Cardiac muscle cell (in vitro differentiated cells and primary cell): ENCODE data around the gene SERPINB4. TPM values are rescaled to one million over a fixed set of nuclear protein-coding genes. Genes with fewer than 3 reads are reported as not detected.
"Not testable (repeated sequence)": the region's sequence is repeated elsewhere in the genome, so short reads cannot be mapped to it uniquely, and the experiment has no call there.

Experiments used
- DNase-seq, 2 donors: peaks; one replicate each; pipeline versions ENCODE4 v3.0.0 to v3.0.0-alpha.2; 2010 to 2017; ENCODE audit warnings: low read depth in 1 of 2, low spot score in 1 of 2
- H3K27ac ChIP-seq: fragments of 200-600 bp; sonication (generic); 2 replicates; pipeline ENCODE4 v1.5.1; 2016
- H3K27me3 ChIP-seq: fragments of 200-600 bp; sonication (generic); 2 replicates; pipeline ENCODE4 v1.6.0; 2016; ENCODE audit warnings: control low read depth
- H3K36me3 ChIP-seq: fragments of 200-600 bp; sonication (generic); 2 replicates; pipeline ENCODE4 v1.5.1; 2016; ENCODE audit warnings: control low read depth
- H3K4me1 ChIP-seq: fragments of 200-600 bp; sonication (generic); 2 replicates; pipeline ENCODE4 v1.8.1; 2017; ENCODE audit warnings: low read depth, mild to moderate bottlenecking, mixed run types
- H3K4me3 ChIP-seq: fragments of 200-600 bp; sonication (generic); 2 replicates; pipeline ENCODE4 v1.5.1; 2016; ENCODE audit warnings: mild to moderate bottlenecking
- H3K9me3 ChIP-seq: fragments of 200-600 bp; sonication (generic); 2 replicates; pipeline ENCODE4 v1.5.1; 2017; ENCODE audit warnings: low read depth, mild to moderate bottlenecking, control low read depth
- polyA plus RNA-seq: library from polyadenylated mRNA; unstranded; fragments of >200 nt; fragmentation: Nextera tagmentation; extraction: Ambion mirVana; gene quantifications from 2 replicates; pipeline ENCODE4 v1.2.1, GENCODE V29; 2016
- total RNA-seq: library from RNA; depleted of rRNA; stranded (reverse); fragments of >200 nt; gene quantifications from 2 replicates; pipeline ENCODE4 v1.2.3, GENCODE V29; 2016
- TF ChIP-seq, protein P1 (sequence below): IDR thresholded peaks from 2 replicates; pipeline ENCODE4 v1.5.1; 2012; ENCODE audit warnings: low read depth, mild to moderate bottlenecking, low read length

The SERPINB4 gene
- total and polyA plus RNA-seq, 2 experiments from 2014 or later: not detected

GRCh38 chr18:63650271-63650670, 6.2 kb upstream of the SERPINB4 start:
- not testable (repeated sequence) for H3K36me3 ChIP-seq, DNase-seq, H3K4me3 ChIP-seq, H3K9me3 ChIP-seq, H3K4me1 ChIP-seq, H3K27me3 ChIP-seq, H3K27ac ChIP-seq

GRCh38 chr18:63648241-63648640, 4.2 kb upstream of the SERPINB4 start:
- H3K36me3 ChIP-seq: no peaks in the 10 kb centered on the region
- no peaks in the 10 kb centered on the region for H3K27me3 ChIP-seq
- peaks cover 3% of the 10 kb centered on the region for H3K4me1 ChIP-seq
- peak in 1 of 2 donors; percentile 13 for DNase-seq
- H3K4me3 ChIP-seq: no peak overlapping the region
- no peaks in the 10 kb centered on the region for H3K9me3 ChIP-seq
- no peak overlapping the region for H3K27ac ChIP-seq
- TF ChIP-seq, protein P1, sequence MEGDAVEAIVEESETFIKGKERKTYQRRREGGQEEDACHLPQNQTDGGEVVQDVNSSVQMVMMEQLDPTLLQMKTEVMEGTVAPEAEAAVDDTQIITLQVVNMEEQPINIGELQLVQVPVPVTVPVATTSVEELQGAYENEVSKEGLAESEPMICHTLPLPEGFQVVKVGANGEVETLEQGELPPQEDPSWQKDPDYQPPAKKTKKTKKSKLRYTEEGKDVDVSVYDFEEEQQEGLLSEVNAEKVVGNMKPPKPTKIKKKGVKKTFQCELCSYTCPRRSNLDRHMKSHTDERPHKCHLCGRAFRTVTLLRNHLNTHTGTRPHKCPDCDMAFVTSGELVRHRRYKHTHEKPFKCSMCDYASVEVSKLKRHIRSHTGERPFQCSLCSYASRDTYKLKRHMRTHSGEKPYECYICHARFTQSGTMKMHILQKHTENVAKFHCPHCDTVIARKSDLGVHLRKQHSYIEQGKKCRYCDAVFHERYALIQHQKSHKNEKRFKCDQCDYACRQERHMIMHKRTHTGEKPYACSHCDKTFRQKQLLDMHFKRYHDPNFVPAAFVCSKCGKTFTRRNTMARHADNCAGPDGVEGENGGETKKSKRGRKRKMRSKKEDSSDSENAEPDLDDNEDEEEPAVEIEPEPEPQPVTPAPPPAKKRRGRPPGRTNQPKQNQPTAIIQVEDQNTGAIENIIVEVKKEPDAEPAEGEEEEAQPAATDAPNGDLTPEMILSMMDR: no peak

GRCh38 chr18:63646936-63647335, 2.9 kb upstream of the SERPINB4 start:
- no peak overlapping the region for H3K27ac ChIP-seq
- no peaks in the 10 kb centered on the region for H3K36me3 ChIP-seq
- H3K4me1 ChIP-seq: peaks cover 3% of the 10 kb centered on the region
- peak in 1 of 2 donors; percentile 6 for DNase-seq
- no peaks in the 10 kb centered on the region for H3K27me3 ChIP-seq
- TF ChIP-seq, protein P1: no peak
- H3K9me3 ChIP-seq: no peaks in the 10 kb centered on the region
- H3K4me3 ChIP-seq: no peak overlapping the region

DNA sequence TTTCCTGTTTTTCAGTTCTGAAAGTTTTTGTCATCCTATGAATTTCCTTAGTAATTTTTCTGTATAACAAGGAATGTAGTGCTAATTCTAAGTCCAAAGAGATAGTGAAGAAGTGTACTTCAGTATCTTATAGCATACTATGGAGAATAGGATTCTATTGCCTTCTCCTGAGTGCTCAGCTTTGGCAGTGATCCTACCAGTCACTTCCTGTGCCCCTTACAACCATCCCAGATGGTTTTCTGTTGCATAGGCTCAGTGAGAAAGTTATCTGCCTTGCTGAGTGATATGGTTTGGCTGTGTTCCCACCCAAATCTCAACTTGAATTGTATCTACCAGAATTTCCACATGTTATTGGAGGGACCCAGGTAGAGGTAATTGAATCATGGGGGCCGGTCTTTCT, 638 bp upstream of the SERPINB4 start:
- H3K27me3 ChIP-seq, H3K4me3 ChIP-seq, H3K9me3 ChIP-seq, H3K4me1 ChIP-seq, H3K36me3 ChIP-seq, H3K27ac ChIP-seq, DNase-seq: not testable (repeated sequence)

DNA sequence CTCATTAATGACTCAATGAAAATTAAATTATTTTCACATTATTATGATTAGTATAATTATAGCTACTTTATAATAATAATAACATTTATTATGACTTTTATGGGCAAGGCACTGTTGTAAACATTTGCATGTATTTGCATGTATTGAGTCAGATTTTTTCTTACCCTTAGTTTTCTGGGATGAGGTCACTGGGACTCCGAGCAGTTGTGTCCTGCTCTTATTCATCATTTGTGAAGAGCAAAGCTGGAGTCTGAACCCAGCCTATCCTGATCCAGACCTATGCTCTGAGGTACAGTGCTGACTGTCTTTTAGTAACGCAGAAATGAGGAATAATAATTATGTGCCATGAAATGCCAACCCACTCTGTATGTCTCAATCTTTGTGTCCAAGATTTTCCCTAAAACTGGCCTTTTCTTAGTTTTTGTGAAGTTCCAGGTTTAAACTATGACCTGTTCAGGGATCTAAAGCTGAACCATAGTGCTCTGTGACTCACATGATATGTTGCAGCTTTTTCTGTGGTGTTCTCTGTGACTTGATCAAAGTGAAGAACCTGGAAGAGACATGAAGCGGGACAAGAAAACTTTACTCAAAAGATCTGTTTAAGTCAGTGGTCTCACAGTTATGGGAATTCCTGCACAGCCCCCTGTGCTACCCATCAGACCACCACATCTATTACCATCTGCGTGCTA, 1.2 kb downstream of the SERPINB4 start:
- not testable (repeated sequence) for H3K27ac ChIP-seq, DNase-seq, H3K9me3 ChIP-seq, H3K27me3 ChIP-seq, H3K4me1 ChIP-seq, H3K4me3 ChIP-seq, H3K36me3 ChIP-seq

- DNase-seq, H3K4me3 ChIP-seq, H3K27me3 ChIP-seq, H3K4me1 ChIP-seq, H3K9me3 ChIP-seq, H3K27ac ChIP-seq, H3K36me3 ChIP-seq: not testable (repeated sequence)
Observed at GRCh38 chr18:63641157-63641680, 2.8 kb downstream of the SERPINB4 start.

GRCh38 chr18:63637703-63638102, 6.4 kb downstream of the SERPINB4 start:
- TF ChIP-seq, protein P1: no peak
- DNase-seq: no peak
- no peaks in the 10 kb centered on the region for H3K36me3 ChIP-seq

More at GRCh38 chr18:63637703-63638102, 6.4 kb downstream of the SERPINB4 start:
- Histone ChIP-seq H3K9me3 (no peaks in the 10 kb centered on the region), H3K4me3 (no peak overlapping the region), H3K4me1 (no peaks in the 10 kb centered on the region), H3K27ac (no peak overlapping the region), H3K27me3 (no peaks in the 10 kb centered on the region)
